ENCODE results near the gene SPACA9. TPM values are rescaled to one million over a fixed set of nuclear protein-coding genes. Genes with fewer than 3 reads are reported as not detected.

Gene SPACA9
- total and polyA plus RNA-seq, 10 of the 15 experiments (the other 5 are each of a cell fraction or from before 2014, with no cell fraction given) = 0.68 to 2.9 (median 1.0) TPM

GRCh38 chr9:132838291-132838690, 40.4 kb upstream of the SPACA9 start:
- in situ Hi-C loops (cut with MboI) = no loop called here
- Histone ChIP-seq H3K27me3 (replicated peaks in 1 of 2; ENCODE audit: control insufficient read depth in 2 of 2, insufficient read depth in 2 of 2, low read length in 1 of 2) (no peaks in the 10 kb centered on the region; a peak in 2 of 4 replicates), H4K20me1 (ENCODE audit: control insufficient read depth, insufficient read depth) (no peaks in the 10 kb centered on the region), H3K4me1 (ENCODE audit: control insufficient read depth, insufficient read depth, low read length) (no peaks in the 10 kb centered on the region), H3K4me2 (ENCODE audit: control insufficient read depth, insufficient read depth) (no peak overlapping the region), H2AFZ (ENCODE audit: control insufficient read depth, low read depth, low read length) (no peak overlapping the region), H3K27ac (ENCODE audit: control insufficient read depth, insufficient read depth) (no peak overlapping the region), H3K9ac (ENCODE audit: control insufficient read depth, insufficient read depth, low read length) (no peak overlapping the region), H3K79me2 (ENCODE audit: control insufficient read depth, insufficient read depth, low read length) (no peaks in the 10 kb centered on the region), H3K4me3 (no peak overlapping the region), H3K9me3 (replicated peaks; ENCODE audit: control insufficient read depth, insufficient read depth, low read length) (no peaks in the 10 kb centered on the region), H3K36me3 (ENCODE audit: control insufficient read depth in 2 of 2, insufficient read depth in 2 of 2, low read length in 1 of 2) (no peaks in the 10 kb centered on the region)
- ChIA-PET SMC1A (ENCODE audit: uncharacterized antibody, unreplicated experiment) (no interaction called here), POLR2A (no interaction called here), CTCF (no interaction called here), RAD21 (ENCODE audit: unreplicated experiment) (no interaction called here)
- intact Hi-C loops (cut with micrococcal nuclease; ENCODE audit: unreplicated experiment) = no loop called here
- 22% methylated on average over 4 of the region's 4 CpGs for WGBS (ENCODE audit: insufficient coverage, insufficient replicate concordance, low lambda C conversion rate, missing lambda C conversion rate)
- ATAC-seq (no peak), FAIRE-seq (no peak), DNase-seq (ENCODE audit: low read depth, low spot score) (no peak)
- BruUV-seq (replicated peaks) = no TSS peak
- TF ChIP-seq FOS (IDR thresholded peaks at IDR 0.05; ENCODE audit: borderline replicate concordance, extremely low read depth, insufficient read length) (no peak), RBBP5 (conservative IDR thresholded peaks at IDR 0.05) (no peak), EGR1 (IDR thresholded peaks at IDR 0.05; ENCODE audit: borderline replicate concordance in 1 of 2, low read depth in 2 of 2, low read length in 2 of 2) (no peak), E2F8 (IDR thresholded peaks at IDR 0.05; ENCODE audit: low read depth, partially characterized antibody) (no peak), NR2F1 (conservative IDR thresholded peaks at IDR 0.05) (no peak)
- TF ChIP-seq, protein P1, sequence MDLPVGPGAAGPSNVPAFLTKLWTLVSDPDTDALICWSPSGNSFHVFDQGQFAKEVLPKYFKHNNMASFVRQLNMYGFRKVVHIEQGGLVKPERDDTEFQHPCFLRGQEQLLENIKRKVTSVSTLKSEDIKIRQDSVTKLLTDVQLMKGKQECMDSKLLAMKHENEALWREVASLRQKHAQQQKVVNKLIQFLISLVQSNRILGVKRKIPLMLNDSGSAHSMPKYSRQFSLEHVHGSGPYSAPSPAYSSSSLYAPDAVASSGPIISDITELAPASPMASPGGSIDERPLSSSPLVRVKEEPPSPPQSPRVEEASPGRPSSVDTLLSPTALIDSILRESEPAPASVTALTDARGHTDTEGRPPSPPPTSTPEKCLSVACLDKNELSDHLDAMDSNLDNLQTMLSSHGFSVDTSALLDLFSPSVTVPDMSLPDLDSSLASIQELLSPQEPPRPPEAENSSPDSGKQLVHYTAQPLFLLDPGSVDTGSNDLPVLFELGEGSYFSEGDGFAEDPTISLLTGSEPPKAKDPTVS (IDR thresholded peaks at IDR 0.05; ENCODE audit: low read depth, low read length) = no peak
- TF ChIP-seq, protein P2, sequence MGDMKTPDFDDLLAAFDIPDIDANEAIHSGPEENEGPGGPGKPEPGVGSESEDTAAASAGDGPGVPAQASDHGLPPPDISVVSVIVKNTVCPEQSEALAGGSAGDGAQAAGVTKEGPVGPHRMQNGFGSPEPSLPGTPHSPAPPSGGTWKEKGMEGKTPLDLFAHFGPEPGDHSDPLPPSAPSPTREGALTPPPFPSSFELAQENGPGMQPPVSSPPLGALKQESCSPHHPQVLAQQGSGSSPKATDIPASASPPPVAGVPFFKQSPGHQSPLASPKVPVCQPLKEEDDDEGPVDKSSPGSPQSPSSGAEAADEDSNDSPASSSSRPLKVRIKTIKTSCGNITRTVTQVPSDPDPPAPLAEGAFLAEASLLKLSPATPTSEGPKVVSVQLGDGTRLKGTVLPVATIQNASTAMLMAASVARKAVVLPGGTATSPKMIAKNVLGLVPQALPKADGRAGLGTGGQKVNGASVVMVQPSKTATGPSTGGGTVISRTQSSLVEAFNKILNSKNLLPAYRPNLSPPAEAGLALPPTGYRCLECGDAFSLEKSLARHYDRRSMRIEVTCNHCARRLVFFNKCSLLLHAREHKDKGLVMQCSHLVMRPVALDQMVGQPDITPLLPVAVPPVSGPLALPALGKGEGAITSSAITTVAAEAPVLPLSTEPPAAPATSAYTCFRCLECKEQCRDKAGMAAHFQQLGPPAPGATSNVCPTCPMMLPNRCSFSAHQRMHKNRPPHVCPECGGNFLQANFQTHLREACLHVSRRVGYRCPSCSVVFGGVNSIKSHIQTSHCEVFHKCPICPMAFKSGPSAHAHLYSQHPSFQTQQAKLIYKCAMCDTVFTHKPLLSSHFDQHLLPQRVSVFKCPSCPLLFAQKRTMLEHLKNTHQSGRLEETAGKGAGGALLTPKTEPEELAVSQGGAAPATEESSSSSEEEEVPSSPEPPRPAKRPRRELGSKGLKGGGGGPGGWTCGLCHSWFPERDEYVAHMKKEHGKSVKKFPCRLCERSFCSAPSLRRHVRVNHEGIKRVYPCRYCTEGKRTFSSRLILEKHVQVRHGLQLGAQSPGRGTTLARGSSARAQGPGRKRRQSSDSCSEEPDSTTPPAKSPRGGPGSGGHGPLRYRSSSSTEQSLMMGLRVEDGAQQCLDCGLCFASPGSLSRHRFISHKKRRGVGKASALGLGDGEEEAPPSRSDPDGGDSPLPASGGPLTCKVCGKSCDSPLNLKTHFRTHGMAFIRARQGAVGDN (IDR thresholded peaks at IDR 0.05) = no peak
- TF ChIP-seq, protein P3, sequence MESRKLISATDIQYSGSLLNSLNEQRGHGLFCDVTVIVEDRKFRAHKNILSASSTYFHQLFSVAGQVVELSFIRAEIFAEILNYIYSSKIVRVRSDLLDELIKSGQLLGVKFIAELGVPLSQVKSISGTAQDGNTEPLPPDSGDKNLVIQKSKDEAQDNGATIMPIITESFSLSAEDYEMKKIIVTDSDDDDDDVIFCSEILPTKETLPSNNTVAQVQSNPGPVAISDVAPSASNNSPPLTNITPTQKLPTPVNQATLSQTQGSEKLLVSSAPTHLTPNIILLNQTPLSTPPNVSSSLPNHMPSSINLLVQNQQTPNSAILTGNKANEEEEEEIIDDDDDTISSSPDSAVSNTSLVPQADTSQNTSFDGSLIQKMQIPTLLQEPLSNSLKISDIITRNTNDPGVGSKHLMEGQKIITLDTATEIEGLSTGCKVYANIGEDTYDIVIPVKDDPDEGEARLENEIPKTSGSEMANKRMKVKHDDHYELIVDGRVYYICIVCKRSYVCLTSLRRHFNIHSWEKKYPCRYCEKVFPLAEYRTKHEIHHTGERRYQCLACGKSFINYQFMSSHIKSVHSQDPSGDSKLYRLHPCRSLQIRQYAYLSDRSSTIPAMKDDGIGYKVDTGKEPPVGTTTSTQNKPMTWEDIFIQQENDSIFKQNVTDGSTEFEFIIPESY (IDR thresholded peaks at IDR 0.05) = no peak
- TF ChIP-seq, protein P4, sequence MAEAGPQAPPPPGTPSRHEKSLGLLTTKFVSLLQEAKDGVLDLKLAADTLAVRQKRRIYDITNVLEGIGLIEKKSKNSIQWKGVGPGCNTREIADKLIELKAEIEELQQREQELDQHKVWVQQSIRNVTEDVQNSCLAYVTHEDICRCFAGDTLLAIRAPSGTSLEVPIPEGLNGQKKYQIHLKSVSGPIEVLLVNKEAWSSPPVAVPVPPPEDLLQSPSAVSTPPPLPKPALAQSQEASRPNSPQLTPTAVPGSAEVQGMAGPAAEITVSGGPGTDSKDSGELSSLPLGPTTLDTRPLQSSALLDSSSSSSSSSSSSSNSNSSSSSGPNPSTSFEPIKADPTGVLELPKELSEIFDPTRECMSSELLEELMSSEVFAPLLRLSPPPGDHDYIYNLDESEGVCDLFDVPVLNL (IDR thresholded peaks at IDR 0.05; ENCODE audit: low read depth, low read length) = no peak
- TF ChIP-seq, protein P5, sequence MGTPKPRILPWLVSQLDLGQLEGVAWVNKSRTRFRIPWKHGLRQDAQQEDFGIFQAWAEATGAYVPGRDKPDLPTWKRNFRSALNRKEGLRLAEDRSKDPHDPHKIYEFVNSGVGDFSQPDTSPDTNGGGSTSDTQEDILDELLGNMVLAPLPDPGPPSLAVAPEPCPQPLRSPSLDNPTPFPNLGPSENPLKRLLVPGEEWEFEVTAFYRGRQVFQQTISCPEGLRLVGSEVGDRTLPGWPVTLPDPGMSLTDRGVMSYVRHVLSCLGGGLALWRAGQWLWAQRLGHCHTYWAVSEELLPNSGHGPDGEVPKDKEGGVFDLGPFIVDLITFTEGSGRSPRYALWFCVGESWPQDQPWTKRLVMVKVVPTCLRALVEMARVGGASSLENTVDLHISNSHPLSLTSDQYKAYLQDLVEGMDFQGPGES (IDR thresholded peaks at IDR 0.05) = no peak

Measured in GM12878 (cell line).